NCI-H446 treated with DMSO at 0.1 percent for 48 hours (cell line): ENCODE measurements around the gene JAGN1.
"Not testable (repeated sequence)": the region's sequence is repeated elsewhere in the genome, so short reads cannot be mapped to it uniquely, and the experiment has no call there.

Source experiments
- DNase-seq: peaks from one replicate; lab custom pipeline; 2025; lab: John Stamatoyannopoulos, UW

JAGN1 gene

DNA sequence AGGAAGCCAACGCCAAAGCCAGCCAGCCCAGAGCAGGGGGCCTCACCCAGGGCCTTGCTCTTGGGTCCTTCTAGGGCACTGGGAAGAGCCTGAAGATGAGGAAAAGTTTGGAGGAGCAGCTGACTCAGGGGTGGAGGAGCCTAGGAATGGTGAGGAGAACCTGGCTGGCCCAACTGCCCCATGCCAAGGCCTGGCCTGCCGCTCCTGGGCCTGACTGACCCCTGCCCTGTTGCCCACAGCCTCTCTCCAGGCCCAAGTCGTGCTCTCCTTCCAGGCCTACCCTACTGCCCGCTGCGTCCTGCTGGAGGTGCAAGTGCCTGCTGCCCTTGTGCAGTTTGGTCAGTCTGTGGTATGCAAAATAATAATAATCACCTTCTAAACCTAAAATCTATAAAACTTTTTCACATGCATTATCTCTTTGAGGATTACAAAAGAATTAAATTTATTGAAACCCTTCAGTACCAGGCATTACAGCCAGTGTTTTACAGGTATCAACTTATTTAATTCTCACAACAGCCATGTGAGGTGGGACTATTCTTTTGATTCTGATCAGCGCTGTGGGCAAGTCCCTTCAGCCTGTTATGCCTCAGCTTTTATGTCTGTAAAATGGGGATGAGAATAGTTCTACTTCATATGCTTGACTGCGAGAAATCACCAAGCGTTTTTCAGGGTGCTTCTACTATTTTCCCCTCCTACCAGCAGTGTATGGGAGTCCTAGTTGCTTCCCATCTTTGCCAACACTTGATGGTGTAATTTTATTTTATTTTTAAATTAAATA lies 28.0 kb downstream of the JAGN1 start:
- no peak for DNase-seq

DNA sequence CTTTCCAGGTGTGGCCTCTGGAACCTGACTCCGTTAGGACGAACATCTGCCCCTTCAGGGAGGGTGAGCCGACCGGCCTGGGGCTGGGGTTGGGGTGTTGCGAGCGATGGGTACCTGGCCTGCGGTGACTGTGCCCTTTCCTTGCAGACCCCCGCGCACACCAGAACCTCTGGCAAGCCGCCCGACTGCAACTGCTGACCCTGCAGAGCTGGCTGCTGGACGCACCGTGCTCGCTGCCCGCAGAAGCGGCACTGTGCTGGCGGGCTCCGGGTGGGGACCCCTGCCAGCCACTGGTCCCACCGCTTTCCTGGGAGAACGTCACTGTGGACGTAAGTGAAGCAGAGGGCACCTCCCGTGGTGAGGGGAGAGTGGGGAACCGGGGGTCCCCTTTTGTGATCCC lies 37.7 kb downstream of the JAGN1 start:
- no peak for DNase-seq

DNA sequence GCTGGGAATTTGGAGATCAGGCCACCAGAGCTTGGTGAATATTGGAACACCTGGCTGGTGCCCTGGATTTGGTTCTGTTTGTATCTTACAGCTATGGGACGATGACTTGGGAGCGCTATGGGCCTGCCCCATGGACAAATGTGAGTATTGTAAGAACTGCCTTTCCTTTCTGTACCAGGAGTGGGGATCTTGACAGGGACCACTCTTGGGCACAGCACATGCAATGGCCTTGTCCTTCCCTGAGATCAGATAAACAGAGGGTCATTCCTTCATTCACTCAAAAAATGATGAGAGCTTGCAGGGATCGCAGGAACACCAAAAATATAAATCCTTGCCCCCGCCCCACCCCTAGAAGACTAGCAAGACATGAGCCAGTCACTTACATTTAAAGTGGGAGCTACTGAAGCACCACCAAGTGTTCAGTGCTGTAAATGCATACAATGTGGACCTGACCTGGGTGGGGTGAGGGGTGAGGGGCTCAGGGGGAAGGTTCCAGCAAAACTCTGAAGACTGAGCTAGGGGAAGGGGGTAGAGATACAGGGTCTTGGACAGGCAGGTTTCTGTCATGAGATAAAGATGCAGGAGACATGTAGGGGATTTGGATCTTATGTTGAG lies 40.5 kb downstream of the JAGN1 start:
- DNase-seq: no peak

DNA sequence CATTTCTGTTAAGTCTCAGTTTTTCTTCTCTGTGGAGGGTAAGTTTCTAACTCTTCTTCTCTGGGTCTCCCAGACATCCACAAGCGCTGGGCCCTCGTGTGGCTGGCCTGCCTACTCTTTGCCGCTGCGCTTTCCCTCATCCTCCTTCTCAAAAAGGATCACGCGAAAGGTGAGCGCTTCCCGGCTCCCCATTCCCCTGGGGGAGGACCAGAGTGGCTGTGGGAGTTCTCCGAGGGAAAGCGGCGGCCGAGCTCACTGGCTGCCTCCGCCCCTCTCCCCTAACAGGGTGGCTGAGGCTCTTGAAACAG lies 42.1 kb downstream of the JAGN1 start:
- no peak for DNase-seq

DNA sequence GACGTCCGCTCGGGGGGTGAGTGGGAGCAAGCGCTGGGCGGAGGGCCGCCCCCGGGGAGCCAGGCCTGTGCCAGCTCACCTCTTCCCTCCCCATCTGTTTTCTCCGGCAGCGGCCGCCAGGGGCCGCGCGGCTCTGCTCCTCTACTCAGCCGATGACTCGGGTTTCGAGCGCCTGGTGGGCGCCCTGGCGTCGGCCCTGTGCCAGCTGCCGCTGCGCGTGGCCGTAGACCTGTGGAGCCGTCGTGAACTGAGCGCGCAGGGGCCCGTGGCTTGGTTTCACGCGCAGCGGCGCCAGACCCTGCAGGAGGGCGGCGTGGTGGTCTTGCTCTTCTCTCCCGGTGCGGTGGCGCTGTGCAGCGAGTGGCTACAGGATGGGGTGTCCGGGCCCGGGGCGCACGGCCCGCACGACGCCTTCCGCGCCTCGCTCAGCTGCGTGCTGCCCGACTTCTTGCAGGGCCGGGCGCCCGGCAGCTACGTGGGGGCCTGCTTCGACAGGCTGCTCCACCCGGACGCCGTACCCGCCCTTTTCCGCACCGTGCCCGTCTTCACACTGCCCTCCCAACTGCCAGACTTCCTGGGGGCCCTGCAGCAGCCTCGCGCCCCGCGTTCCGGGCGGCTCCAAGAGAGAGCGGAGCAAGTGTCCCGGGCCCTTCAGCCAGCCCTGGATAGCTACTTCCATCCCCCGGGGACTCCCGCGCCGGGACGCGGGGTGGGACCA lies 42.6 kb downstream of the JAGN1 start:
- peak; percentile 37 for DNase-seq

DNA sequence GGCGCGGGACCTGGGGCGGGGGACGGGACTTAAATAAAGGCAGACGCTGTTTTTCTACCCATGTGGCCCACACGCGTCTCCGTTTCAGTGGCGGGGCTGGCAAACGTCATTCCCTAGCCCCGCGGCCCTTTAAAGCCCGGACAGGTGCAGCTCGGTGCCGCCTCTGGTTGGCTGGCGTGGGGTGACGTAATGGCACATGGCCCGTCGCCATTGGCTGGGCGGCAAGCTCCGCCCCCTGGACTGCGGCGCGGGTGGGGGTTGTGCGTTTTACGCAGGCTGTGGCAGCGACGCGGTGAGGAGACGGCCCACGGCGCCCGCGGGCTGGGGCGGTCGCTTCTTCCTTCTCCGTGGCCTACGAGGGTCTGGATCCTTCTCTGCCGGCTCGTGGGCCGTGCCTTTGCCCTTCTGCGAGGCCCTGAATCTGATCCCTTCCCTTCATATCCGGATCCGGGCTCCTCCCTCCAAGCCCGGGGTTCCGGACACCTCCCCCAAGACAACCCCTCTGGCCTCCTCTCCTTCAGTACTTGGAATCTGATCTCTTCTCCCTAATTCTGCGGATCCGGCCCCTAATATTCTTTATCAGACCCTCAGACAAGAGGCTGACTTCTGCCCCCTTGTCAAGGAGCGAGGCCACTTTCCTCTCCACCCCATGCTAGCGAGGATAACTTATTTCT lies 43.3 kb downstream of the JAGN1 start, which contains the start of gene CRELD1:
TSS of gene CRELD1 (plus strand) at position 274 of the 674 bp plus-strand sequence. CDS start 605 bp downstream, outside the sequence.
- DNase-seq: peak; percentile 85

DNA sequence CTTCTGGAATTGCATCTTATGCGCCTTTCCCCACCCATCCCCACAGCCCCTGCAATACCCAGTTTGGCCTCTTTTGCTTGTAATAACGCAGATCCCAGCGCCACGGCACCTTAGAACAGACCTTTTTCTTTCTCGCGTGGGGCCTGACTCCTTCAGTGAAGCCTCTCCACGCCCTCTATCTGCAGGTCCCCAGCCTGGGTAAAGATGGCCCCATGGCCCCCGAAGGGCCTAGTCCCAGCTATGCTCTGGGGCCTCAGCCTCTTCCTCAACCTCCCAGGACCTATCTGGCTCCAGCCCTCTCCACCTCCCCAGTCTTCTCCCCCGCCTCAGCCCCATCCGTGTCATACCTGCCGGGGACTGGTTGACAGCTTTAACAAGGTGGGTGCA lies 43.8 kb downstream of the JAGN1 start:
- DNase-seq: no peak

DNA sequence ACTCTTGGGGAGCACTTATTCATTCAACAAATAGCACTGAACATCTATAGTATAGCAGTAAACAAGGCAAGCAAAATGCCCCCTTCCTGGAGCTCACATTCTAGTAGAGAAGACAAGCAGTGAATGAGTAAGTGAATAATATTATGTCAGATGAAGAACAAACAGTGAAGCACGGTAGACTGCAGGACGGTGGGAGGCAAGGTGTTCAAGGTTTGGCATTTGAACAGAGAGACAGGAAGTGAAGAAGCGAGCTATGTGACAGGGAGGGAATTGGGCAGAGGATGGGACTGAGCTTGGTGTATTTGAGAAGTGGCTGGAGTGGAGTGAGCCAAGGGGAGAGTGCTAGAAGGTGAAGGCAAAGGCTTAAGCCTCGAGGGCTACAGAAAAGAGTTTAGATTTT lies 44.6 kb downstream of the JAGN1 start:
- no peak for DNase-seq

DNA sequence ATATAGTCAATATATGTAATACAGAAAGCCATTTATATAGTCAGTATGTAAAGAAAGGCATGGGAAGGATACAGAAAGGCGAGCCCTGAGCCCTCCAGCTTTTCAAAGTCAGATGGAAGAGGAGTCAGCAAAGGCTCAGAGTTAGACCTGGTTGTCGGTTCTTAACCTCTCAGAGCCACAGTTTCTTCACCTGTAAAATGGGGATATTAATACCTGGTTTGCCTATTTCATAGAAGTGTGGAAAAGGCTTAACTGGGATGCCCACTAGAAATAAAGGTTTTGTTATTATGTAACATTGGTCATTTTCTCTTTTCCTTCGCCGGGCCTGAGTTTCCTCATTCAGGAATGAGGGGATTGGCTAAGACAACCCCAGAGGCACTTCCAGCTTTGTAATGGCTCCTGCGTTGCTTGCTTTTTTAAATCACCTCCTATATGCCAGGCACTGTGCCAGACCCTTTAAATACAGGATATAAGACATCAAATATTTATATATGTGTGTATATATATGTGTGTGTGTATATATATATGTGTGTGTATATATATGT lies 45.6 kb downstream of the JAGN1 start:
- DNase-seq: no peak

DNA sequence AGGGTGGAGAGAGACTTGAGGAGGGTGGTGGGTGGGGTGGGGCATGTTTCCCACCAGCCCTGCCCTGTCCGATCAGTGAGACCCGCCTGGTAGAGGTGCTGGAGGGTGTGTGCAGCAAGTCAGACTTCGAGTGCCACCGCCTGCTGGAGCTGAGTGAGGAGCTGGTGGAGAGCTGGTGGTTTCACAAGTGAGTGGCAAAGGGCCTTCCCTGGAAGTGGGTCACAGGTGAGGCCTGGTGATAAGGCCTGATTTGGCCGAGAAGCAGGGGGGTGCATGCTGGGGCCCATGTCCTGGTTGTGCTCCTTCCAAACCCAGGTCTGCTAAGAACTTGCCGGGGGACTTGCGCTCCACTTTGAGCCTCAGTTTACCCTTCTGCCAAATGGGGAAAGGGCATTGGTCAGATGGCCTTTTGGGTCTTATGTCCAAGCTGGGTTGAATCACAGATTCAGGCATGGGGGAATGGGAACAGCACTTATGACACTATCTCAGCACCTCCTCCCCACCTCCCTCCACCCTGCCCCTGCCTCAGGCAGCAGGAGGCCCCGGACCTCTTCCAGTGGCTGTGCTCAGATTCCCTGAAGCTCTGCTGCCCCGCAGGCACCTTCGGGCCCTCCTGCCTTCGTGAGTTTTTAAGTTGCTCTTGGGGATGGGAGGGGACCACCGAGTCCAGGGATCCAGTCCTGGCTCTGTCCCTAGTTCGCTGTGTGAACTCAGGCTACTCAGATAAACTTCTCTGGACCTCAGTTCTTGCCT lies 47.3 kb downstream of the JAGN1 start:
- DNase-seq: no peak

DNA sequence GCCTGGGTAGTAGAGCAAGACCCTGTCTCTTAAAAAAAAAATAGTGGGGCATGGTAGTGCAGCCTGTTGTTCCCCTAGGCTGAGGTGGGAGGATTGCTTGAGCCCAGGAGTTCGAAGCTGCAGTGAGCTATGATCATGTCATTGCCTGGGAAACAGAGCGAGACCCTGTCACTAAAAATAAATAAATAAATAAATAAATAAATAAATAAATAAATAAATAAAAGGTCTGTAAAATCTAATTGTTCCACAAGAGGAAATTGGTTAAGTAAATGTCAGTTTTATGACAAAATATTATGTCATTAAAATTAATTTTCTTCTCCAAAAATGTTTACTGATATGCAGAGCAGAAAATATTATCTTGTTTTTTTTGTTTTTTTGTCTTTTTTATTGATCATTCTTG lies 48.6 kb downstream of the JAGN1 start:
- no peak for DNase-seq

DNA sequence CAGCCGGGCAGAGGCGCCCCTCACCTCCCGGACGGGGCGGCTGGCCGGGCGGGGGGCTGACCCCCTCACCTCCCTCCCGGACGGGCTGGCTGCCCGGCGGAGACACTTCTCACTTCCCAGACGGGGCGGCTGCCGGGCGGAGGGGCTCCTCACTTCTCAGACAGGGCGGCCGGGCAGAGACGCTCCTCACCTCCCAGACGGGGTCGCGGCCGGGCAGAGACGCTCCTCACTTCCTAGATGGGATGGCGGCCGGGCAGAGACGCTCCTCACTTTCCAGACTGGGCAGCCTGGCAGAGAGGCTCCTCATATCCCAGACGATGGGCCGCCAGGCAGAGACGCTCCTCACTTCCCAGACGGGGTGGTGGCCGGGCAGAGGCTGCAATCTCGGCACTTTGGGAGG lies 49.5 kb downstream of the JAGN1 start:
- DNase-seq: not testable (repeated sequence)

DNA sequence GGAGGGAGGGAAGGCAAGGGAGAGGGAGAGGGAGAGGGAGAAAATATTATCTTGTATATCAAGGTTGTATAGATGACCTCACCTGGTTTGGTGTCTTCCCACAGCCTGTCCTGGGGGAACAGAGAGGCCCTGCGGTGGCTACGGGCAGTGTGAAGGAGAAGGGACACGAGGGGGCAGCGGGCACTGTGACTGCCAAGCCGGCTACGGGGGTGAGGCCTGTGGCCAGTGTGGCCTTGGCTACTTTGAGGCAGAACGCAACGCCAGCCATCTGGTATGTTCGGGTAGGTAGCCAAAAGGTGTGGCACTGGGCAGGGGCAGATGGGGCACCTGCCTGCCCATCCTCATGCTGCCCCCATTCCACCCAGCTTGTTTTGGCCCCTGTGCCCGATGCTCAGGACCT lies 50.3 kb downstream of the JAGN1 start:
- DNase-seq: no peak

DNA sequence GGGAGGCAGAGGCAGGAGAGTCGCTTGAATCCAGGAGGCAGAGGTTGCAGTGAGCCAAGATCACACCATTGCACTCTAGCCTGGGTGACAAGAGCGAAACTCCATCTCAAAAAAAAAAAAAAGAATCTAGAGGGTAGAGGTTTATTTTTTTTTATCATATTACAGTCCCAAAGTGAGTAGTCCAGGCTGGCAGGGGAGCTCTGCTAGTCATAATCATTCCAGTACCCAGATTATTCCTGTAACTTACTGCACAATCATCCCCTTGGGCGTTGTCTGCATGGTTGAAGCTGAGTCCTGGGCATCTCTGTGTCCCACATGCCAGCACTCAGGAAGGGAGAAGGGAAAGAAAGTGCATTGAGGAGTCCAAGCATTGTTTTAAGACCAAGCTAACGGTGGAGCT lies 51.8 kb downstream of the JAGN1 start:
- DNase-seq: no peak

DNA sequence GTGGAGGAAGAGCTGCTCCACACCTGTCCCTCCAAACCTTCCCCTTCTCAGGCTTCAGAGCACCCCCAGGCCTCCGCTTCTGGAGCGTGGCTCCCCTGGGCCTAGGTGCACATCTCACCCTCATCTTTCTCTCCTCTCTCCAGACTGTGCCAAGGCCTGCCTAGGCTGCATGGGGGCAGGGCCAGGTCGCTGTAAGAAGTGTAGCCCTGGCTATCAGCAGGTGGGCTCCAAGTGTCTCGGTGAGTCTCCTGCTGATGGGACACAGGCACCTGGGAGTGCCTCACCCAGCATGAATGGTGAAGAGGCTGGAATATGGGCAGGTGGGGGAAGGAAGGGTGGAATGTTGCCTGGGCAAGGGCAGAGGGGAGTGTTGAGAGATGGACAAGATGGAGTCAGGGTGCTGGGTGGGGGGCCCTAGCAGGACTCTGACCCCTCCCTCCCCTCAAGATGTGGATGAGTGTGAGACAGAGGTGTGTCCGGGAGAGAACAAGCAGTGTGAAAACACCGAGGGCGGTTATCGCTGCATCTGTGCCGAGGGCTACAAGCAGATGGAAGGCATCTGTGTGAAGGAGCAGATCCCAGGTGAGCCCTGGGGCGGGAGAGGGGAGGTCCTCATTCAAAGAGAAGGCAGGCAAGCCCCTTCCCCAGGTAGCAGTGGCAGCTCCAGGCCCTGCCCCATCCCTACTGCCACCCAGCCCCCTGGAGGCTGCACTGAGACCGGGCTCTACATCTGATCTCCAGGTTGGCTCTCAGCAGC lies 52.7 kb downstream of the JAGN1 start:
- no peak for DNase-seq
